K562 (cell line): ENCODE data around the gene ZNF618. TPM values are rescaled to one million over a fixed set of nuclear protein-coding genes. Genes with fewer than 3 reads are reported as not detected.

Experiments
- ATAC-seq: fragments of 200-7000 bp; cut with Tn5 transposase; 3 replicates; pipeline ENCODE4 v1.9.1; 2020; ENCODE audit warnings: moderate library complexity
- BruUV-seq: library from RNA; stranded (reverse); fragments of 400-500 nt; replicated peaks from 2 replicates; lab custom pipeline; 2021; lab: Mats Ljungman, UMichigan
- CTCF ChIA-PET: fragments of 300-600 bp; formaldehyde crosslinking; extraction: SDS; loops from one replicate; lab custom pipeline; 2021; ENCODE audit warnings: low intra/inter-chr PET ratio; lab: Yijun Ruan, JAX
- POLR2A ChIA-PET: fragments of 300-600, 350-650 bp; sonication (Branson Sonifier 250); formaldehyde crosslinking; extraction: SDS; loops from one replicate; lab custom pipeline; 2021; ENCODE audit warnings: antibody characterized with exemption, inconsistent platforms; lab: Yijun Ruan, JAX
- DNase-seq, 4 experiments: peaks; one replicate each; pipeline versions ENCODE4 v3.0.0 to v3.0.0-alpha.2; 2011 to 2018; ENCODE audit warnings: low spot score in 3 of 4, mixed read lengths in 3 of 4; ENCODE audit errors: extremely low read depth in 1 of 4
- FAIRE-seq: peaks from 2 replicates; lab custom pipeline; 2011; peaks lifted over from hg19 to GRCh38; lab: Jason Lieb, UNC
- H2AFZ ChIP-seq: 2 replicates; pipeline ENCODE4 v1.6.0; 2011; ENCODE audit warnings: low read depth, low read length, control low read depth, inconsistent platforms
- H3K27ac ChIP-seq: fragments of 200-600 bp; 3 replicates; pipeline ENCODE4 v1.8.0; 2011; ENCODE audit warnings: low read depth, mild to moderate bottlenecking, control low read depth, inconsistent platforms, low read length, moderate library complexity, mixed read lengths; ENCODE audit errors: extremely low read depth
- H3K27me3 ChIP-seq, 2 experiments: fragments of 300-600 bp in 1 of 2; 2 replicates in 1 of 2; 3 replicates in 1 of 2; pipeline versions ENCODE4 v1.6.0 to v1.8.0; 2011; ENCODE audit warnings: inconsistent platforms in 2 of 2, low read length in 2 of 2, mild to moderate bottlenecking in 1 of 2, mixed read lengths in 1 of 2, moderate library complexity in 1 of 2; ENCODE audit not compliant: control insufficient read depth in 2 of 2, insufficient read depth in 2 of 2
- H3K36me3 ChIP-seq: fragments of 300-600 bp; 3 replicates; pipeline ENCODE4 v1.8.0; 2011; ENCODE audit warnings: mild to moderate bottlenecking, low read length, inconsistent platforms; ENCODE audit not compliant: control insufficient read depth, insufficient read depth
- H3K4me1 ChIP-seq, 2 experiments: fragments of 200-600 bp in 1 of 2; replicated peaks in 1 of 2; 2 replicates in 1 of 2; 3 replicates in 1 of 2; pipeline versions ENCODE4 v1.5.1 to v1.8.0; 2011; ENCODE audit warnings: inconsistent platforms in 2 of 2, low read length in 2 of 2, mild to moderate bottlenecking in 1 of 2, mixed read lengths in 1 of 2, moderate library complexity in 1 of 2; ENCODE audit not compliant: control insufficient read depth in 2 of 2, insufficient read depth in 2 of 2
- H3K4me2 ChIP-seq: 2 replicates; pipeline ENCODE4 v1.6.1; 2011; ENCODE audit warnings: low read length, control low read depth, inconsistent platforms, mixed read lengths; ENCODE audit not compliant: insufficient read depth
- H3K4me3 ChIP-seq: fragments of 200-600 bp; sonication (generic), shearing (Covaris generic); 2 replicates; pipeline ENCODE4 v1.5.1; 2016; ENCODE audit warnings: control low read depth, inconsistent platforms
- H3K79me2 ChIP-seq: fragments of 200-600 bp; 3 replicates; pipeline ENCODE4 v1.8.0; 2011; ENCODE audit warnings: low read length, inconsistent platforms; ENCODE audit not compliant: control insufficient read depth, insufficient read depth
- H3K9ac ChIP-seq, 2 experiments: 2 replicates each; pipeline versions ENCODE4 v1.6.0 to v1.6.1; 2011; ENCODE audit warnings: low read depth in 2 of 2, low read length in 2 of 2, control low read depth in 1 of 2, inconsistent platforms in 1 of 2, mild to moderate bottlenecking in 1 of 2, mixed read lengths in 1 of 2; ENCODE audit not compliant: insufficient read depth in 1 of 2
- H3K9me1 ChIP-seq: one replicate; pipeline ENCODE4 v1.6.0; 2011; ENCODE audit warnings: inconsistent platforms, mild to moderate bottlenecking, low read length, moderate library complexity; ENCODE audit not compliant: control insufficient read depth, insufficient read depth
- H3K9me3 ChIP-seq: replicated peaks from 2 replicates; pipeline ENCODE4 v1.5.1; 2011; ENCODE audit warnings: low read depth, low read length, inconsistent platforms; ENCODE audit not compliant: control insufficient read depth, insufficient read depth
- H4K20me1 ChIP-seq: replicated peaks from 2 replicates; pipeline ENCODE4 v1.6.1; 2011; ENCODE audit warnings: low read length, inconsistent platforms, mixed read lengths; ENCODE audit not compliant: control insufficient read depth, insufficient read depth
- BCLAF1 ChIP-seq, 2 experiments: fragments of 450-650 bp in 1 of 2; IDR thresholded peaks; 2 replicates each; pipeline ENCODE4 v1.6.1; 2011 to 2017; ENCODE audit warnings: low read depth in 2 of 2, antibody characterized with exemption in 1 of 2, borderline replicate concordance in 1 of 2, low read length in 1 of 2, mild to moderate bottlenecking in 1 of 2, mixed read lengths in 1 of 2; ENCODE audit not compliant: control insufficient read depth in 1 of 2
- CTCF ChIP-seq, 3 experiments: IDR thresholded peaks in 2 of 3; conservative IDR thresholded peaks in 1 of 3; 2 replicates each; pipeline ENCODE4 v1.5.1; 2011 to 2012; ENCODE audit warnings: low read length in 3 of 3, mild to moderate bottlenecking in 3 of 3, control low read depth in 2 of 3, improper control_type of control experiment in 1 of 3, inconsistent platforms in 1 of 3, low read depth in 1 of 3, mixed read lengths in 1 of 3, moderate library complexity in 1 of 3; ENCODE audit not compliant: insufficient read depth in 2 of 3
- DEAF1 ChIP-seq: fragments of 450-650 bp; formaldehyde crosslinking; IDR thresholded peaks from 2 replicates; pipeline ENCODE4 v1.4.0; 2020; ENCODE audit warnings: mild to moderate bottlenecking, moderate library complexity
- FOXP1 ChIP-seq: sonication (generic); formaldehyde crosslinking; IDR thresholded peaks from 2 replicates; pipeline ENCODE4 v1.8.0; 2022; ENCODE audit warnings: mild to moderate bottlenecking, missing genetic modification reagents
- RAD21 ChIP-seq, 2 experiments: fragments of 250-450 bp in 1 of 2; fragments of 450-650 bp in 1 of 2; sonication (Bioruptor Pico) in 1 of 2; formaldehyde crosslinking in 1 of 2; IDR thresholded peaks in 1 of 2; conservative IDR thresholded peaks in 1 of 2; 2 replicates each; pipeline versions ENCODE4 v1.4.0 to v1.8.0; 2020 to 2022; ENCODE audit warnings: mild to moderate bottlenecking in 2 of 2, moderate library complexity in 1 of 2
- SMC3 ChIP-seq: conservative IDR thresholded peaks from 2 replicates; pipeline ENCODE4 v1.6.1; 2011; ENCODE audit warnings: low read depth, low read length, improper control_type of control experiment; ENCODE audit not compliant: insufficient read depth
- TBL1XR1 ChIP-seq, 2 experiments: IDR thresholded peaks; 2 replicates each; pipeline ENCODE4 v1.6.1; 2012; ENCODE audit warnings: improper control_type of control experiment in 2 of 2, low read length in 2 of 2, mild to moderate bottlenecking in 1 of 2
- ZNF316 ChIP-seq: fragments of 450-650 bp; IDR thresholded peaks from 2 replicates; pipeline ENCODE4 v1.6.1; 2016
- ZNF512 ChIP-seq: IDR thresholded peaks from 2 replicates; pipeline ENCODE4 v1.6.1; 2016; ENCODE audit warnings: missing genetic modification characterization, missing compliant biosample characterization
- WGBS: fragments of 100-300 bp; shearing (Covaris generic); methylation state at CpG from one replicate; pipeline ENCODE4 v1.1.6; 2016; ENCODE audit warnings: low coverage, mixed read lengths; ENCODE audit not compliant: insufficient coverage; ENCODE audit errors: missing lambda C conversion rate; 5-methylcytosine and 5-hydroxymethylcytosine counted together
- in situ Hi-C: fragments of 300-500 bp; cut with MboI; formaldehyde crosslinking; loops from 4 replicates; pipeline ENCODE4 v1.15.0; 2018; ENCODE audit warnings: inconsistent platforms, mixed read lengths
- intact Hi-C: fragments of 100-400 bp; cut with micrococcal nuclease; formaldehyde crosslinking; loops from 2 replicates; pipeline ENCODE4 v1.14.2; 2022
- polyA plus RNA-seq, 8 experiments: library from polyadenylated mRNA; depleted of rRNA in 4 of 8; stranded (reverse) in 5 of 8; unstranded in 3 of 8; fragments of >200 nt; fragmentation: Nextera tagmentation in 2 of 8; fragmentation: Illumina TruSeq in 1 of 8; extraction: Ambion mirVana in 2 of 8; extraction: Trizol in 1 of 8; gene quantifications; 2 replicates each; pipeline versions ENCODE4 v1.2.1 to v1.2.3, GENCODE V29; 2011 to 2014; ENCODE audit warnings: inconsistent platforms in 1 of 8, missing spikeins in 1 of 8
- total RNA-seq, 7 experiments: library from RNA; depleted of rRNA in 6 of 7; stranded (reverse); fragments of >200 nt in 6 of 7; fragmentation: Illumina TruSeq in 2 of 7; extraction: Trizol in 2 of 7; gene quantifications; 2 replicates each; pipeline versions ENCODE4 v1.2.1 to v1.2.3, GENCODE V29; 2011 to 2021; ENCODE audit warnings: low replicate concordance in 1 of 7

Gene ZNF618
- total and polyA plus RNA-seq, 9 of the 15 experiments (the other 6 are each of a cell fraction or from before 2014, with no cell fraction given), result 0.08 to 13.7 (median 3.4) TPM

- H3K4me1 ChIP-seq, result no peaks in the 10 kb centered on the region
- no peaks in the 10 kb centered on the region for H3K36me3 ChIP-seq
- no peak overlapping the region for H3K27ac ChIP-seq
- no peaks in the 10 kb centered on the region for H3K9me3 ChIP-seq
- in situ Hi-C loops, result no loop called here
- no peak overlapping the region for H3K9ac ChIP-seq
- no peaks in the 10 kb centered on the region for H3K9me1 ChIP-seq
- no peak overlapping the region for H2AFZ ChIP-seq
- H4K20me1 ChIP-seq, result no peaks in the 10 kb centered on the region; the same call in 1 of the 2 replicates
- WGBS, result 3% methylated on average over 5 of the region's 5 CpGs
- BruUV-seq, result no TSS peak
- CTCF ChIA-PET, result interaction anchor here (0.6 to 1.9 kb wide), 5 partner anchors 104 to 366 kb away, joined by 3 to 13 read pairs (median 3); no protein-coding TSS in a partner anchor
- peak; percentile 61 to 78 (median 74) for DNase-seq
- intact Hi-C loops, result loop anchor here (1.0 to 10.0 kb wide), 4 partner anchors 76 to 278 kb away; no protein-coding TSS in a partner anchor
- no peaks in the 10 kb centered on the region for H3K27me3 ChIP-seq
- H3K4me3 ChIP-seq, result no peak overlapping the region
- peak; percentile 96 for ATAC-seq
- peak; percentile 42 for FAIRE-seq
- H3K79me2 ChIP-seq, result no peaks in the 10 kb centered on the region
- no peak overlapping the region for H3K4me2 ChIP-seq
- POLR2A ChIA-PET, result interaction anchor here (0.5 to 0.7 kb wide), 2 partner anchors 12 to 120 kb away, joined by 3 read pairs; no protein-coding TSS in a partner anchor
- TF ChIP-seq RAD21 (CRISPR knock-in tag; conservative IDR thresholded peaks at IDR 0.05 in 1 of 2, IDR thresholded peaks at IDR 0.05 in 1 of 2) (peak; percentile 46 to 59; a peak in 3 of 4 replicates), ZNF316 (no peak), CTCF (IDR thresholded peaks at IDR 0.05 in 2 of 3, conservative IDR thresholded peaks at IDR 0.05 in 1 of 3; ENCODE audit: insufficient read depth in 2 of 3, low read depth in 1 of 3, low read length in 3 of 3) (peak; percentile 72 to 85 (median 85)), ZNF512 (no peak), SMC3 (peak; percentile 47), DEAF1 (CRISPR knock-in tag) (peak; percentile 36; the same call in 1 of the 2 replicates), FOXP1 (CRISPR knock-in tag) (no peak), BCLAF1 (IDR thresholded peaks at IDR 0.05; ENCODE audit: borderline replicate concordance in 1 of 2, control insufficient read depth in 1 of 2, low read depth in 2 of 2, low read length in 1 of 2) (no peak), TBL1XR1 (IDR thresholded peaks at IDR 0.05; ENCODE audit: low read length in 2 of 2) (0 out of 4 replicates have a peak, but pooled peaks of 1 of the 2 experiments have one; percentile 17)
Measured at GRCh38 chr9:113963017-113963620, 87.0 kb downstream of the ZNF618 start.
